Measurements from ENCODE around the gene ZNF318.

Gene ZNF318

DNA sequence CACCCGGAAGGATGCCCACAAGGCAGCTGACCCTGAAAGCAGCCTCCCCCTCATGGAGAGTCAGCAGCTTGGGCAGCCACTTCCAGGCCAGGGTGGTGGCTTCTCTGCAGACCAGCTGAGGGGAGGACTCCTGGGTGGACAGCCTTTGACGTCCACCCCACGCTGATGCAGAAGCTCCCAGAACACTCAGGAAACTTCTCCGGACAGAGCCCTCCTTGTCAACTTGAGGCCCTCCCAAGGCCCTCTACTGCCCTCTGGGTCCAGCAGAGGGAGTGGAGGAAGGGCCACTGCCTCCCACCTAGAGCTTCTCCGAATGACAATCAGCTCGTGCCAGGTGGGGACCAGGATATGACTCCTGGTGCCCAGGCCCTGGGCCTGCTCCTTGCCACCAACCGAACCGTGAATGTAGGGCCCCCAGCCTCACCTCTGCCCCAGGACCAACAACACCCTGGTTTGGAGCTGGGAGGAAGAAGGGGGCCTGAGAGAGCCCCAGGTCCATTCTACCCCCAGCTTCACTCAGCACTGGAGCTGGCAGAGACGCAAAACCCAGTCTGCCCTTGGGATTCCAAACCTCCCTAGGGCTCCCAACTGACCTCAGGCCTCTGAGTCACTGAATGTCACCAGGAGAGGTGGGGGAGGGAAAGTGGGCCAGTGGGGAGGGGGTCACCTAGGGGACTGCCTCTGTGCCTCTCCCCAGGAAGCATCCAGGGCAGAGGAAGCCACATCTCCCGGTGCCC, 82.3 kb downstream of the ZNF318 start:
- in situ Hi-C loops (cut with MboI; ENCODE audit: low sequenced_read_pairs), result no loop called here

- in situ Hi-C loops (cut with MboI; ENCODE audit: low sequenced_read_pairs), result no loop called here
Measured at GRCh38 chr6:43286456-43286979, 82.9 kb downstream of the ZNF318 start.
